HG02798 (cell line): ENCODE measurements around the gene PNISR.

Experiments used
- ATAC-seq: cut with Tn5 transposase; IDR thresholded peaks from one replicate; pipeline ENCODE4 v1.9.1; 2021; ENCODE audit warnings: mild to moderate bottlenecking; ENCODE audit not compliant: unreplicated experiment, poor library complexity

PNISR gene

GRCh38 chr6:99409672-99410071 is 15.4 kb downstream of the PNISR start:
- no peak for ATAC-seq

DNA sequence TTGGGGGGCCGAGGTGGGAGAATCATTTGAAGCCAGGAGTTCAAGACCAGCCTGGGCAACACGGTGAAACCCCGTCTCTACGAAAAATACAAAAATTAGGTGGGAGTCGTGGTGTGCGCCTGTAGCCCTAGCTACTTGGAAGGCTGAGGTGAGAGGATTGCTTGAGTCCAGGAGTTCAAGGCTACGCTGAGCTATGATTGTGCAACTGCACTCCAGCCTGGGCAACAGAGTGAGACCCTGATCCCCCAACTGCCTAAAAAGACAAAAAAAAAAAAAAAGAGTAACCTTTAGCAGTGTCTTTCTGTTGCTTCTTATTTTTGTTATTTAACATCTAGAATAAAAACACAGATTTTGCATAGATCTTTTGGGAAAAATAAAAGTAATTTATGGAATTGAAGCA is 18.0 kb downstream of the PNISR start:
- ATAC-seq, result no peak

DNA sequence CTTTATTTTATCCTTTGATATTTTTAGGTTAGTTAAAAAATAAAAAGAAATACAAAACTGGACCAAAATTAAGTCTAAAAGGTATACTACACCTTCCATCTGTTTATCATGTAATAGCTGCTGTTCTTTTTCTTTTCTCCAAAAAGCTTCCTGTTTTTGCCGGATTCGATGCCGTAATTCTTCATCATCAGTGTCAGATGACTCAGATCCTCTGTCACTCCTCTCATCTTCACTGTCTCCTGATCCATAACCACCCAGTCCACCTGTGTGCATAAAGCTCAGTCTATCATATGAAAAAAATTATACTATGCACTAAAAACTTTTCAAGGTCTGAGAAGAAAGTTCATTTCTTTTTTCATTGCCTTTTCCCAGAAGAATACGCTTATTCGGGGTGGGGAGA is 22.7 kb downstream of the PNISR start:
- ATAC-seq, result no peak

DNA sequence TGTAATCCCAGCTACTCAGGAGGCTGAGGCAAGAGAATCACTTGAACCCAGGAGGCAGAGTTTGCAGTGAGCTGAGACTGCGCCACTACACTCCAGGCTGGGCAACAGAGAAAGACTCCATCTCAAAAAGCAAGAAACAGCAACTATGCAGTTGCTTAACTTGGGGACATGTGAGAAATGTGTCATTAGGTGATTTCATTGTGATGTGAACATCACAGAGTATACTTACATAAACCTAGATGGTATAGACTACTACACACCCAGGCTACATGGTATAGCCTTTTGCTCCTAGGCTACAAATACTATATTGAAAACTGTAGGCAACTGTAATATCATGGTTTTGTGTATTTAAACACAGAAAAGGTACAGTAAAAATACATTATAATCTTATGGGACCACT is 27.8 kb downstream of the PNISR start:
- ATAC-seq, result no peak

- peak; percentile 83 for ATAC-seq
These were observed 31.2 kb downstream of the PNISR start, which contains the start of gene COQ3 for GRCh38 chr6:99393698-99394531. Gene COQ3, minus strand, starts transcription at chr6:99394195. Its CDS starts 16 bp downstream, at chr6:99394179.

- peak; percentile 23 for ATAC-seq
These were observed 31.8 kb downstream of the PNISR start for GRCh38 chr6:99393366-99393697.

GRCh38 chr6:99390896-99391295 is 34.2 kb downstream of the PNISR start:
- no peak for ATAC-seq

DNA sequence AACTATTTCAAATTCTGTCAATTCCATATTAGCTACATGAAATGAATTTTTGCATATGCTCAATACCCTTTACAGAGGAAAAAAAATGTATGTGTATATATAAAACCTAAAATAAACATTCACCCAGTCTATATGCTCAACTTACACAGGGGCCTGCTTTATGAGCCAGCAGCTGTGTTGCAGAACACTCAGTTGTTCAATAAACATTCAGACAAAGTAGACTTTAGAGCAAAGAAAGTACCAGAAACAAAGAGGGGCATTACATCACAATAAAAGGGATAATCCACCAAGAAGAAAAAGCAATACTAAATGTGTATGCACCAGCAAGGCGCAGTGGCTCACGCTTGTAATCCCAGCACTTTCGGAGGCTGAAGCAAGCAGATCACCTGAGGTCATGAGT is 40.6 kb downstream of the PNISR start:
- ATAC-seq, result no peak

- ATAC-seq, result no peak
These were observed 46.5 kb downstream of the PNISR start for GRCh38 chr6:99378636-99379035.

DNA sequence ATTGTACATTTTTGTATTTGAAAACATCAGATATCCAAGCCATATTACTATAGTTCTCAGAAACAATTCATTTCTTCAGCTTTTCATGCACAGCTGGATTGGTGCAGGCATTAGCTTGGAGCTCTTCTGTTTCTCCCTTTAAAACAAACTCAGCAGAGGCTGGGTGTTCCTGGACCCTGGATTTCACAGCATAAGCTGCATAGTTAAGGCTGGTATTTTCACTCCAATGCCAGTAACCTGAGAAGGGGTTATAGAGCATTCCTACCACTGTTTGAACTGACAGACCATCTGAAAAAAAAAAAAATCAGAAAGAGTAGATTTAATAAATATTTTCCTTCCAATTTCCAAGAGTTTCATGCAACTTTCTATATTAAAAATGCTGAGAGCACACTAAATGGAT is 55.6 kb downstream of the PNISR start:
- ATAC-seq, result no peak

GRCh38 chr6:99366852-99367251 is 58.3 kb downstream of the PNISR start:
- no peak for ATAC-seq

- peak; percentile 88 for ATAC-seq
These were observed 61.1 kb downstream of the PNISR start for GRCh38 chr6:99364026-99364425.

- no peak for ATAC-seq
These were observed 62.3 kb downstream of the PNISR start for GRCh38 chr6:99362678-99363268.

- no peak for ATAC-seq
These were observed 65.3 kb downstream of the PNISR start for GRCh38 chr6:99359800-99360199.

DNA sequence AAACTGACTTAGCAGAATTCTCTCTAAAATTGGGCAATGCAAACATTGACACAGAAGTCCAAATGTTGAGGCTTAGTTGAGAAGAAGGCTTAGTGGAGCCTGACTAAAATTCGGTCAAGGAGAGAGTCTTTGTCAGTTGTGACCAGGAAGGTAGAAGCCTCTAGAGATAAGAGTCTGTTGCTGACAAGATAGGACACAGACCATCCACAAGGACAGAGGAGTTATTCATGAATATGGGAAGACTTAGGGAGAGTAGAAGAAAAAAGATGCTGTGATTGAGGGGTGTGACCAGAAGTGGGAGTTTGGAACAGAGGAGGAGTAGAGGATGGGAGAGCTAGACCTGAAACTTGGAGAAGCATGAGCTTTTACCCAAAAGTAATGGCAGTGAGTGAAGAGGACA is 68.5 kb downstream of the PNISR start:
- no peak for ATAC-seq

DNA sequence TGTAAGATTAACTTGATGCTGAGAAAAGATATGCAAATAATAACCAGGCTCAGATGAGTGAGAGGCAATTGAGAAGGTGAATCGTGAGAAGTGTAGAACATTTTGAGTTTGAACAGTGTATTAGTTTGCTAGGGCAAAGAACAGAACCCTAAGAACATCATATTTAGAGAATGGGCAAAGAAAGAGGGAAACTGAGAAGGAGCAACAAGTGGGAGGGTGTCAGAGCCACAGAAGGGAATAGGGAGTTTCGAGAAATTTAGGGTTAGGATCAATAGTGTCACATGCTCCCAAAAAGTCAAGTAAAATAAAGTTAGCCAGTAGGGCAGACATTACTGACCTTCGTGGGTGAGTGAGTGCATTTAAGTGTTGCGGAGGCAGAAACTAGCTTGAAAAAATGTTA is 70.1 kb downstream of the PNISR start:
- ATAC-seq, result no peak

- no peak for ATAC-seq
These were observed 72.0 kb downstream of the PNISR start for GRCh38 chr6:99353126-99353525.

- ATAC-seq, result no peak
These were observed 74.5 kb downstream of the PNISR start for GRCh38 chr6:99350573-99350972.

DNA sequence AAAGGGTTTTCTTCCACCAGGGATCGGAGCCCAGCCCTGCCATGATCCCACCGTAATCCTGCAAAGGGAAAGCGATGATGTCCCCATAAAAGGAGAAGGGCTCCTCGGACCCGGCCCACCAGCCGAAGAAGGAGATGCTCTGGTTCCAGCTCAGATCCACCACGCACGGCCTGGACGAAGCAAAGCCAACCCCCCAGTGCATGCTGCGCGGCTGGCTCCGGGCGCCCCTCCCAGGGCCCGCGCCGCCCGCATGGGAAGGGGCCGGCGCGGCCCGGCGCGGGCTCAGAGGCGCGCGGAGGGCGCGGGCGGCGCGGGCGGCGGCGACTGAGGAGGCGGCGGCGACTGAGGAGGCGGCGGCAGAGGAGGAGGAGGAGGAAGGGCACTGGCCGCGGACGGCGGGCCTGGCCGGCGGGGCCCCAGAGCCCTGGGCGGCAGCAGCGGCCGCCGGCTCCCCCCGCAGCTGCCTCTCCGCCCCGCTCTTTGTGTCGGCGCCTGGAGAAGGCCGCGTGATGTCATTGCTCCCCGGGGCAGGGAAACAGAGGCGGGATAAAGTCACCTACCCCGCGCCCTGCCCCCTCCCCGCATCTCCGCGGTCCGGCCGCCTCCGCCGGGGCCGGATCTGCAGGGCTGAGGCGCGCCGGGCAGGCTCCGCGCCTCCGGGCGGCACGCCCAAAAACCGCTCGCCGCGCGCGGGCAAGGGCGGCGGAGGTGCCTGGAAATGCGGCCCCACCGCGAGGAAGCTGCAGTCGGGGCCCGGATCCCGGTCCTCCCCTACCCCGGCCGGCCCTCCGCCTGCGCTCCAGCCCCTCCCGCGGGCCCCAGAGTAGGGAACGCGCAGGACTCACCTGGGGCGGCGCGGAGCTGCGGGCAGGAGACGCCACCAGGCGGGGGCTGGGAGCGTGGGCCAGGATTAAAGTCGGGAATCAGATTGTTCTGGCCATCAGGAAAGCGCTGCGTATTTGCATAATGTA is 75.7 kb downstream of the PNISR start, which contains the start of gene FAXC:
FAXC (minus strand) TSS at position 504 of the 971 bp plus-strand sequence; CDS start at position 202, 302 bp downstream.
- peak; percentile 54 for ATAC-seq

DNA sequence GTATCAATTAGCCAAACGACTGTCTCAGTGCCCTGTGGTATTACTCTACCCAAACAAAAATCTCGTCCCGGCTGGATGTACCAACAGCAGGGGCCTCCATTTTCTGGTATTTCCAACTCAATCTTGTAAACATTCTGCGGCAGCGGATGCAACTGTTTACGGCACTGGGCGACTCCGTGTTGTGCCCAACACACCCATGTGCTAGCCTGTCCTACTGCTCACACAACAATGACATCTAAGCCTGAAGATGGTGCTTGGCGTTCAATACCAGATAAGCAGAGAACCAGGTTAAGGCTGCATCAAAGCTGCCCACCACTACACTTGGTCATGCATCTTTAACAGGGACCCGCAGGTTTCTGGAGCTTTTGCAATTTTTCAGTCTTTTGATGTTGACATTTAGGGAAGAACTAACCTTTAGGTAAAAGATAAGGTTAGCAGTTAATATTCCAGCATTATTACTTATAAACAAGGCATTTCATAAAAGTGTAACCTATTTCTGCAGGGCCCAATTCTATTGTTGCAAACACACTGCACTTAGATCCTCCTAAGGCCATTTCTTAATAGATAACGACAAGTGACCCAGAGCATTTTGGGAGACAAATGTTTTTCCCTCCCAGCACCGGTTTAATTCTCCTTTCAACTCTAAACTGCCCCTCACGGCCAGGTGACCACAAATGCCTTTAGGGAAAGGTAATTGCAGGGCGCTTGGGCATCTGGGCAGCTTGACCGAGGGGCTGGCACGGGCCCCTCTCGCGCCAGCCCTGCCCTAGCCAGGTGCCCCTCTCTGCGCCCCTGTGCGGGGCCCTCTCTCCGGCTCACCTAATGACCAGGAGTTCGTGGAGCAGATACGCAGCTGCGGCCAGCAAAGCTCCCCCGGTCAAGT is 76.6 kb downstream of the PNISR start:
- ATAC-seq, result no peak
